NCI-H2196 treated with DMSO at 0.1 percent for 48 hours (cell line): ENCODE measurements around the gene MMAB.

Experiments used
- DNase-seq: peaks from one replicate; lab custom pipeline; 2025; ENCODE audit not compliant: unreplicated experiment; lab: John Stamatoyannopoulos, UW

The MMAB gene

DNA sequence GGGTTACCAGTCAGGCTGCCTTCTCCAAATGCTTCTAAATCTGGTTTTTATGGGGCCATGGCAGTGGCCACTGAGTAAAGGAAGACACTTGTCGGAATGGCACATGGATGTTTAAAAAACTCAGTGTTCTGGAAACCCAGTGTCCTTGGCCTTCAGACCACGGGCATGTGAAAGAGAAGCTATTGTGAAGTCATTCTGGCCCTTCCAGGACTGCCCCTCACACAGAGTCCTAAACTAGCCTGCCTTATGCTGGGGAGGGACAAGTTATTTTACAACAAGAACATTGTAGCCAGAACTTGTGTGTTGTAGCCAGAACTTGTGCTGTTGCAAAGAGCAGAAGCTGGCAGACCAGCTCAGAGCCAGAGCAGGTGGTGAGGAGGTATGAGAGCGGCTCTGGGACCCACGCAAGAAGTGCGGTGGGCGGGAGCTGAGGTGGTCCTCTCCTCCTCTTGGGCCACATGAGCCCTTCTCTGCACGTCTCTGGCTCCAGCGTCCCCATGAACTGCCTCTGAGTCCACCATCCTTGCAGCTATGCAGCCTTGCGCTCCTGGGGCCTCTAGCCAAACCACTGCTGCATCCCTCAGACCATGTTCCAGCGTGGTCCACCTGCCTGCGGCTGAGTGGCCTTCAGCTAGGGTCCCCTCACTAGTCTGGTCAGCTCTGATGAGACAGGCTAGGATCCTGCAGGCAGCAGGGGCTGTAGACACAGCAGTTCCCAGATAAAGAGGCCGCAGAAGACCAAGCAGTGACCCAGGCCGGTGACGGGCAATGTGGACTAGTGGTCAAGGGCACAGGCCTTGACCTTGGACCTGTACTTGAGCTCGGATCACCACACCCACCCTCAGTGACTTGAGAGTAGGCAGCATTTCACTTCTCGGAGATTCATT, 32.5 kb downstream of the MMAB start:
- no peak for DNase-seq

- DNase-seq, result no peak
Measured at GRCh38 chr12:109539508-109539907, 33.8 kb downstream of the MMAB start.

GRCh38 chr12:109538191-109538863, 35.0 kb downstream of the MMAB start:
- DNase-seq, result no peak

DNA sequence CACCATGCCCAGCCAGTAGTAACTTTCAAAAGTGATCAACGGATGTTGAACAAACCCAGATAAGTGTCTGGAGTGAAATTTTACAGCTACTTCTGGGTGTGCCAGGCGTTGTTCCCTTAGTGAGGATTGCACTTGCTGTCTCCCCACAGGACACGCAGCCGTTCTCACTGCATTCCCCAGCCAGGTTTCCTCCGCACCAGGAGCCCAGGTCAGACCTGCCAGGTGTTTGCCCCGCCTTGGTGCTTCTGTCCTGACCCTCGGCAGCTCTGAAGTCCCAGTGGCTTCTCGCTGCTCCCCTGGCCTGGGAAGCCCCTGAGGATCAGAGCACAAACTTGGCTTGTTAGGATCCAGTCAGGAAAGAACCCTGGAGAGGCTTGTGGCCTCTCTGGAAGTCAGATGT, 36.2 kb downstream of the MMAB start:
- DNase-seq, result no peak

- no peak for DNase-seq
Measured at GRCh38 chr12:109535863-109536250, 37.4 kb downstream of the MMAB start.

GRCh38 chr12:109535231-109535862, 38.0 kb downstream of the MMAB start:
- no peak for DNase-seq

DNA sequence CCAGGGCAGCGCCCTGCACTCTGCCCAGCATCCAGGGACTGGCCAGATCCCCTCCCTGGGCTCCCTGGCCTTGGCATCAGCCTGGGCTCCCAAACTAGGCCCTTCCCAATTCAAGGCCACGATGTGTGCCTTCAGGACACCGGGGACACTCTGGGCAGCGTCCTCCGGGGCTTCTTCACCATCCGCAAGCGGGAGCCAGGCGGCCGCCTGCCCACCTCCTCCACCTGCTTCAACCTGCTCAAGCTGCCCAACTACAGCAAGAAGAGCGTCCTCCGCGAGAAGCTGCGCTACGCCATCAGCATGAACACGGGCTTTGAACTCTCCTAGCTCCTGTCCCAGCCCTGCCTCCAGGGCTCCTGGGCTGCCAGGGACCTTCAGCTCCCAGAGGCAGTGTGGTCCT, 38.8 kb downstream of the MMAB start:
- no peak for DNase-seq

DNA sequence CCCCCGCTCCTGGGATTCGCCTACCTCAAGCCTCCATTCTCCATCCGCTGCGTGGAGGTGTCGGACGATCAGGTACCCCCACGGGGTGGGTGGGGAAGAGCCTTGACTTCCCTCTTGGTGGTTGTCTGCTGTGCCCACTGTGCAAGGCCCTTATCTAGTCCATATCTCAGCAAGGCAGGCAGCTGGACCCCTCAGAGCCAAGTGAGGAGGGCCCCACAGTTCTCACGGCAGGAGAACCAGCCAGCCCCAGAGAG, 39.9 kb downstream of the MMAB start:
- no peak for DNase-seq

DNA sequence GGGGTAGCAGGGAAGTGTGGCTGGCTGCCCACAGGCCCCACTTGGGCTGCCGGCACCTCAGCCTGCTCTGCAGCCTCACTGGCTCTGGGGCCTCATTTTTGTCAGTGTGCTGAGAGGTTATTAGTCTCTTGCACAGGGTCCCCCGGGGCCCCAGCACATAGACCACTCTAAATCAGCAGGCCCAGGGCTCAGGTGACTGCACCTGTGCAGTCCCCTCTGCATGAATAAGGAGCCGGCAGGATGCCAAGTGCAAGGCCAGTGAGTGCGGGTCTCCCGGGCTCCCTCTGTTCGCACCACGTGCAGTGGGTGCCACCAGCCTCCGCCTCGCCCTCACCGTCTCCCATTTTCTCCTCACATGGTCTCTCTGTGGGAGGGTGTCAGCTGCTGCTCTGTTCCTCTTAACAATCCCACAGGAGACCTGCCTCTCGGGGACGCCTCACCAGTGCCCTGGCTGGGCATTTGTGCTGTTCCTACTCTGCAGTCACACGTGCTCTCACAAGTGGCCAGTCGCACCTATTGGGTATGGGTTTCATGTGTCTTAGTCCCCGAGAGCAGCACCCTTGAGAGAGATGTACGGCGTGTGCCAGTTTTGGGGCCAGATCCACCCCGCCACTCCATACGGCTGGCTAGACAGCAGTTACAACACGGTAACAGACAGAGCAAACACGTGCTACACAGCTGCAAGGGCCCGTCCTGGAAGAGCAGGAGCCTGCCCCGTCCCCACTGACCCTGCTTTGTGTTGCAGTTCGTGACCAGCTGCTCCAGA, 40.4 kb downstream of the MMAB start:
- DNase-seq, result no peak

GRCh38 chr12:109531411-109531810, 41.9 kb downstream of the MMAB start:
- DNase-seq, result no peak

- no peak for DNase-seq
Measured at GRCh38 chr12:109529691-109530640, 43.3 kb downstream of the MMAB start.

- DNase-seq, result no peak
Measured at GRCh38 chr12:109527489-109528123, 45.7 kb downstream of the MMAB start.

DNA sequence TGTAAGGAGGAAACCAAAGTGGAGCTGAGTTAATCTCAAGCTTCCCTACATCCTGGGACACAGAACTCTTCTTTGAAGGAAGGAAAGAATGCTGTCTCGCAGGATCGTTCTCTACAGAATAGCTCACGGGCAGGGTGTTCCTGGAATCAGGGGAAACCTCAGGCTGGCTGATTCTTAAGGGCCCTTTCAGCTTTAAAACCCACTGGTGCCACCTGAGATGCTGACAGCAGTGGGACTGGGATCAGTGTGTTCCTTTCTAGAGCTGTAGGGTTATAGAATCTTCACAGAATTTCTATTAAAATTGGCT, 48.1 kb downstream of the MMAB start:
- no peak for DNase-seq

DNA sequence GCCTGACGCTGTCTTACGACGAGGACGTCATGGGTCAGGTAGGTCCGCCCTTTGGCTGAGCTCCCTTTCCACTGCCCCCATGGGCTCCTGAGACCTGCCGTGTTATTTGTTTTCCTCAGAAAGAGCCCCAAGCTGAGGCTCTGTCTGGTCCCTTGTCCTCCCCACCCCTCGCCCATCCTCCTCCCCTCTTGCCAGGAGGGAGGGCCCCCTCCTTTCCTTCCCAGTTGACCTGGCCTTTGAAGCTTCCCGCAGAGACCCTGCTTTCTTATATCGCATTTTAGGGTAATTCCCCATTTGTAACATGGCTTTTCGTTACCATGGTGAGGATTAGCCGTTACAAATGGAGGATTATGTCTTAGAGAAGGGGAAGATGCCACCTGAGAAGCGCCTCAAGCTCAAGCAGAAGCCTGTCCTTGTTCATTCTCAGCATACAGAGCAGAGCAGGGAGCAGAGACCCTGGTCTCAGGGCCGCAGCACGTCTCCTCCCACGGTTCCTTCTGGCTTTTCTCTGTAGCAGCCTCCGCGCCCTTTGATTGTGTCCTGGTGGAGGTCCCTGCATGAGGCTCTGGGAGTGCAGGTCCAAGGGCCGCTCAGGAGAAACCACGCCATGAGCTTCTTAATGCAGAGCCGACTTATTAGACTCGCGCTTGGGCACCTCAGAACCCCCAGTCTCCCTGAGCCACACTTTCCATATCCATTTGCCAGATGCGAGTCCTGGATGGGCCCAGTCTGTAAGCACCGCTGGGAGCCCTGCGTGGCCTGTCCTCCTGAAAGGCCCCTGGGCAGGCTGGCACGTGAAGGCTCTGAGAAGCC, 48.6 kb downstream of the MMAB start:
- no peak for DNase-seq

DNA sequence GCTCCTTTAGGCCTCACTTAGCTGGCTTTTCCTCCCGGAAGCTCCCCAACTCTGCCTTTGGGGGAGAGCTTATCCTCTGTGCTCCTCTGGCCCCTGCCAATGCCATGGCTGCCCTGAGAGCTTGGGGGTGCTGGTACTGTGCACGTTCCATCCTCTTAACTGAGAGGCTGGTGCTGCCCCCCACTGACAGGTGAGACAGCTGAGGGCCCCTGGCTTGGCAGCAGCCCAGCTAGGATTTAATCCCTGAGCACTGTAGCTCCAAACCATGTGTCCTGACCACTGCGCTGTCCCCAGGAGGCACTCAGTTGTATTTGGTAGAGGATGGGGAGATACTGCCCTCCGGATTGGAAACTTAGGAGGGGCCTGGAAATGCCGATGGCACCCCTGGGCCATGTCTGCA, 49.8 kb downstream of the MMAB start:
- no peak for DNase-seq

GRCh38 chr12:109523071-109523470, 50.2 kb downstream of the MMAB start:
- DNase-seq, result no peak

DNA sequence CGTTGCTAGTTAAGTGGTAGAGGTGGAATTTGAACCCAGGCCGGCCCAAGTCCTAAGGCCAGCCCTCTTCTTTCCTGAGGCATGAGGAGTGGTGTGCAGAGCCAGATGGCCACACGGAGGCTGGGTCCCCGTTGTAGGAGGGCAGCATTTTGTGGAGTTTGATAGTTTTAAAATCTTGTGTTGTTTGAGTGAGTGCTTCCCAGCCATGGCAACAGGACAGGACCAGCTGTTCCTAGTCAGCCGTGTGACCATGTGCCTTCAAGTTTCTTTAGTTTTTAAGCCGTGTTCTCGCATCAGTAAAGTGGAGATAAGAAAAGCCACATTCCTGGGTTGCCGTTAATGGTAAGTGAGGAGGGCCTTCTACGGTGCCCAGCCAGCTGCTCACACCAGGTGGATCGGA, 51.5 kb downstream of the MMAB start:
- DNase-seq, result no peak

DNA sequence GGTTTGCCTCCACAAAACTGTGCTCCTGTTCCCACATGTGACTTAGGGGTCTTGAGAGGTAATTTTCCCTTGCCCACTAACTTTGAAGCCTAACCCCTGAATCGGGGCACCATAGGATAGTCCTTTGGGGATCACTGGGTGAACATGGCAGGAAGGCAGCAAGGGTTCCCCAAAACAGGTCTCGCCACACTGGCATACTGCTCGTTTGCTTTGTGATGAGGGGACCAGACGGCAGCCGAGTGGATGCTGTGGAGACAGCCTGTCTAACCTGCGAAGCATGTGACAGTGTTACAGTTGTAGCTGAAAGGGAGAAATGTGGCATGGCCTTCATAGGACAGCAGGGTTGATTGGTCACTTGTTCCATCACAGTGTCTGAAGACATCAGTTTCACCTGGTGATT, 53.5 kb downstream of the MMAB start:
- DNase-seq, result no peak
